22Rv1 (cell line): ENCODE results near the gene TARP.

Source experiments
- H3K27ac ChIP-seq: fragments of 450-650 bp; 2 replicates; pipeline ENCODE4 v1.5.1; 2017
- CTCF ChIP-seq: fragments of 450-650 bp; IDR thresholded peaks from 2 replicates; pipeline ENCODE4 v1.5.1; 2017; ENCODE audit warnings: mild to moderate bottlenecking
- ZFX ChIP-seq: fragments of 450-650 bp; IDR thresholded peaks from 2 replicates; pipeline ENCODE4 v1.6.1; 2017; ENCODE audit warnings: antibody characterized with exemption, borderline replicate concordance

Gene TARP

GRCh38 chr7:38300175-38300574, 26.7 kb upstream of the TARP start:
- no peak overlapping the region for H3K27ac ChIP-seq
- TF ChIP-seq ZFX (no peak), CTCF (no peak)

- TF ChIP-seq ZFX (no peak), CTCF (no peak)
Observed at GRCh38 chr7:38299275-38299931, 26.0 kb upstream of the TARP start.

GRCh38 chr7:38296059-38296857, 22.8 kb upstream of the TARP start:
- no peak overlapping the region for H3K27ac ChIP-seq
- TF ChIP-seq CTCF, result no peak
- TF ChIP-seq ZFX, result no peak

More at GRCh38 chr7:38299275-38299931, 26.0 kb upstream of the TARP start:
- H3K27ac ChIP-seq, result no peak overlapping the region

- TF ChIP-seq ZFX, result no peak
- no peak for TF ChIP-seq CTCF
- H3K27ac ChIP-seq, result no peak overlapping the region
Observed at GRCh38 chr7:38294926-38295325, 21.5 kb upstream of the TARP start.

- H3K27ac ChIP-seq, result peak overlapping the region; percentile 41
- TF ChIP-seq CTCF (no peak), ZFX (no peak)
Observed at GRCh38 chr7:38292442-38292841, 19.0 kb upstream of the TARP start.

GRCh38 chr7:38291650-38292049, 18.2 kb upstream of the TARP start:
- peak overlapping the region; percentile 41 for H3K27ac ChIP-seq
- TF ChIP-seq CTCF (no peak), ZFX (no peak)

- H3K27ac ChIP-seq, result peak overlapping the region; percentile 41
- TF ChIP-seq CTCF, result peak; percentile 20; the same call in 1 of the 2 replicates
- TF ChIP-seq ZFX, result no peak
Observed at GRCh38 chr7:38291117-38291647, 17.7 kb upstream of the TARP start.
